ENCODE measurements around the gene PACS1.

The PACS1 gene

DNA sequence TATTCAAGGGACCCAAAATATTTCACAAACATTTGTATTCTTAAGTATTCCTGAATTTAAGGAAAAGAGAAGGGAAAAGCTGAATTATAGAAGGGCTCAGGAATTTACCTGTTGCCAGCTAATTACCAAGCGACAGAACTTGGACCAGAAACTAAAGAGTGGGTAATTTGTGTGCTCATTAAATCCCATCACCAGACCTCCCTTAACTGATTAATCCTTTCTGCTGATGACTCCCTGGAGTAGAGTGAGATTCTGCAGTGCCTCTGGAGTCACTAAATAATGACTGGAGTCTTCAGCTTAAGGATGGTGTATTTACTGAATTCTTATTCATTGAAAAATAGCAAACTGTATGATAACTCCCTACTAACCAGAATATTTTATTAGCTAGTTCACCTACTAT lies 124.3 kb downstream of the PACS1 start:
- H3K4me2 ChIP-seq (ENCODE audit: low read depth, low read length, poor library complexity, severe bottlenecking), result no peak overlapping the region
- H3K9me3 ChIP-seq (ENCODE audit: insufficient read depth, low read depth, low read length), result no peaks in the 10 kb centered on the region
- no peaks in the 10 kb centered on the region for H3K4me1 ChIP-seq (ENCODE audit: insufficient read depth, low read length, poor library complexity, severe bottlenecking)
- no peaks in the 10 kb centered on the region for H3K9me2 ChIP-seq (replicated peaks; ENCODE audit: low read depth, low read length)
- H3K27me3 ChIP-seq (ENCODE audit: insufficient read depth, low read length, poor library complexity, severe bottlenecking), result no peaks in the 10 kb centered on the region
- H3F3A ChIP-seq (ENCODE audit: low read depth), result no peaks in the 10 kb centered on the region
- H3K79me2 ChIP-seq (ENCODE audit: insufficient read depth, low read length), result no peaks in the 10 kb centered on the region
- no peak overlapping the region for H3K4me3 ChIP-seq (ENCODE audit: low read length, poor library complexity, severe bottlenecking)
- H3K36me3 ChIP-seq (ENCODE audit: insufficient read depth, low read length), result peaks cover 7% of the 10 kb centered on the region; the same call in 1 of the 2 replicates
- H2AFZ ChIP-seq (ENCODE audit: low read length), result no peak overlapping the region
- no peak overlapping the region for H3K9ac ChIP-seq (ENCODE audit: low read depth, low read length, poor library complexity, severe bottlenecking)
- TF ChIP-seq, protein P1, sequence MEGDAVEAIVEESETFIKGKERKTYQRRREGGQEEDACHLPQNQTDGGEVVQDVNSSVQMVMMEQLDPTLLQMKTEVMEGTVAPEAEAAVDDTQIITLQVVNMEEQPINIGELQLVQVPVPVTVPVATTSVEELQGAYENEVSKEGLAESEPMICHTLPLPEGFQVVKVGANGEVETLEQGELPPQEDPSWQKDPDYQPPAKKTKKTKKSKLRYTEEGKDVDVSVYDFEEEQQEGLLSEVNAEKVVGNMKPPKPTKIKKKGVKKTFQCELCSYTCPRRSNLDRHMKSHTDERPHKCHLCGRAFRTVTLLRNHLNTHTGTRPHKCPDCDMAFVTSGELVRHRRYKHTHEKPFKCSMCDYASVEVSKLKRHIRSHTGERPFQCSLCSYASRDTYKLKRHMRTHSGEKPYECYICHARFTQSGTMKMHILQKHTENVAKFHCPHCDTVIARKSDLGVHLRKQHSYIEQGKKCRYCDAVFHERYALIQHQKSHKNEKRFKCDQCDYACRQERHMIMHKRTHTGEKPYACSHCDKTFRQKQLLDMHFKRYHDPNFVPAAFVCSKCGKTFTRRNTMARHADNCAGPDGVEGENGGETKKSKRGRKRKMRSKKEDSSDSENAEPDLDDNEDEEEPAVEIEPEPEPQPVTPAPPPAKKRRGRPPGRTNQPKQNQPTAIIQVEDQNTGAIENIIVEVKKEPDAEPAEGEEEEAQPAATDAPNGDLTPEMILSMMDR (conservative IDR thresholded peaks at IDR 0.05; ENCODE audit: low read length), result no peak
- TF ChIP-seq EZH2phosphoT487 (IDR thresholded peaks at IDR 0.05; ENCODE audit: borderline replicate concordance), result no peak
- no peaks in the 10 kb centered on the region for H4K20me1 ChIP-seq (ENCODE audit: insufficient read depth, low read length, poor library complexity, severe bottlenecking)

DNA sequence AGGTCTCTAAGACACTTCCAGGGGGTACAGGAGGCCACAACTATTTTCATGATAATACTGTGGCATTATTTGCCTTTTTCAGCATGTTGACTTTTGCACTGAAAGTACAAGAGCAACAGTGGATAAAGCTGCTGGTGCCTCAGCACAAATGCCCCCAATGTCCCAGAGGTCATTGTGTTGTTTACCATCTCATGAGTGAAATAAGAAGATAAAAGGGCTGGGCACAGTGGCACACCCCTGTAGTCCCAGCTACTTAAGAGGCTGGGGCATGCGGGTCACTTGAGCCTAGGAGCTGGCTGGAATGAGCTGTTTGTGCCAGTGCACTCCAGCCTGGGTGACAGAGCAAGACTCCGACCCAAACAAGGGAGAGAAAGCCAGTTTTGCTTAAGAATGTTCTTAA lies 125.8 kb downstream of the PACS1 start:
- TF ChIP-seq, protein P1 (conservative IDR thresholded peaks at IDR 0.05; ENCODE audit: low read length), result no peak
- TF ChIP-seq EZH2phosphoT487 (IDR thresholded peaks at IDR 0.05; ENCODE audit: borderline replicate concordance), result no peak
- H3F3A ChIP-seq (ENCODE audit: low read depth), result no peaks in the 10 kb centered on the region

GRCh38 chr11:66203847-66204246 lies 133.8 kb downstream of the PACS1 start:
- Histone ChIP-seq H3K4me2 (ENCODE audit: low read depth, low read length, poor library complexity, severe bottlenecking) (no peak overlapping the region), H3K4me3 (ENCODE audit: low read length, poor library complexity, severe bottlenecking) (no peak overlapping the region)

More for the DNA sequence above, 125.8 kb downstream of the PACS1 start:
- no peak overlapping the region for H3K4me2 ChIP-seq (ENCODE audit: low read depth, low read length, poor library complexity, severe bottlenecking)
- H3K9ac ChIP-seq (ENCODE audit: low read depth, low read length, poor library complexity, severe bottlenecking), result no peak overlapping the region
- H4K20me1 ChIP-seq (ENCODE audit: insufficient read depth, low read length, poor library complexity, severe bottlenecking), result no peaks in the 10 kb centered on the region
- H3K9me2 ChIP-seq (replicated peaks; ENCODE audit: low read depth, low read length), result no peaks in the 10 kb centered on the region
- no peaks in the 10 kb centered on the region for H3K4me1 ChIP-seq (ENCODE audit: insufficient read depth, low read length, poor library complexity, severe bottlenecking)
- H2AFZ ChIP-seq (ENCODE audit: low read length), result no peak overlapping the region
- H3K79me2 ChIP-seq (ENCODE audit: insufficient read depth, low read length), result no peaks in the 10 kb centered on the region
- peaks cover 7% of the 10 kb centered on the region; the same call in 1 of the 2 replicates for H3K36me3 ChIP-seq (ENCODE audit: insufficient read depth, low read length)
- no peaks in the 10 kb centered on the region for H3K9me3 ChIP-seq (ENCODE audit: insufficient read depth, low read depth, low read length)
- H3K4me3 ChIP-seq (ENCODE audit: low read length, poor library complexity, severe bottlenecking), result no peak overlapping the region
- no peaks in the 10 kb centered on the region for H3K27me3 ChIP-seq (ENCODE audit: insufficient read depth, low read length, poor library complexity, severe bottlenecking)

More at GRCh38 chr11:66203847-66204246, 133.8 kb downstream of the PACS1 start:
- Histone ChIP-seq H3K36me3 (ENCODE audit: insufficient read depth, low read length) (no peaks in the 10 kb centered on the region), H3K9me3 (ENCODE audit: insufficient read depth, low read depth, low read length) (no peaks in the 10 kb centered on the region), H3K79me2 (ENCODE audit: insufficient read depth, low read length) (no peaks in the 10 kb centered on the region), H3K9ac (ENCODE audit: low read depth, low read length, poor library complexity, severe bottlenecking) (no peak overlapping the region), H3K4me1 (ENCODE audit: insufficient read depth, low read length, poor library complexity, severe bottlenecking) (no peaks in the 10 kb centered on the region), H3K27me3 (ENCODE audit: insufficient read depth, low read length, poor library complexity, severe bottlenecking) (no peaks in the 10 kb centered on the region), H3F3A (ENCODE audit: low read depth) (no peaks in the 10 kb centered on the region), H3K9me2 (replicated peaks; ENCODE audit: low read depth, low read length) (no peaks in the 10 kb centered on the region), H4K20me1 (ENCODE audit: insufficient read depth, low read length, poor library complexity, severe bottlenecking) (no peaks in the 10 kb centered on the region), H2AFZ (ENCODE audit: low read length) (no peak overlapping the region)
- TF ChIP-seq, protein P1 (conservative IDR thresholded peaks at IDR 0.05; ENCODE audit: low read length), result no peak
- no peak for TF ChIP-seq EZH2phosphoT487 (IDR thresholded peaks at IDR 0.05; ENCODE audit: borderline replicate concordance)
